BJ (cell line): Measurements from ENCODE around the gene REG4. TPM values are rescaled to one million over a fixed set of nuclear protein-coding genes. Genes with fewer than 3 reads are reported as not detected.

ENCODE experiments used
- CTCF ChIA-PET: fragments of 350-600 bp; formaldehyde crosslinking; extraction: SDS; loops from one replicate; lab custom pipeline; 2021; ENCODE audit warnings: antibody characterized with exemption, inconsistent platforms; lab: Yijun Ruan, JAX
- POLR2A ChIA-PET: fragments of 300-600 bp; sonication (Branson Sonifier 250); formaldehyde crosslinking; extraction: SDS; loops from one replicate; lab custom pipeline; 2021; ENCODE audit warnings: antibody characterized with exemption; lab: Charles Lee
- DNase-seq: peaks from one replicate; pipeline ENCODE4 v3.0.0-alpha.2; 2011; ENCODE audit warnings: low read depth
- H3K27me3 ChIP-seq: 2 replicates; pipeline ENCODE4 v1.6.0; 2011; ENCODE audit warnings: low read length; ENCODE audit not compliant: control insufficient read depth, insufficient read depth
- H3K36me3 ChIP-seq: 2 replicates; pipeline ENCODE4 v1.5.1; 2011; ENCODE audit warnings: low read length; ENCODE audit not compliant: control insufficient read depth, insufficient read depth
- H3K4me3 ChIP-seq: 2 replicates; pipeline ENCODE4 v1.5.1; 2011; ENCODE audit warnings: low read depth, mild to moderate bottlenecking, control low read depth, low read length
- polyA plus RNA-seq: library from polyadenylated mRNA; depleted of rRNA; stranded (reverse); fragments of >200 nt; gene quantifications from 2 replicates; pipeline ENCODE4 v1.2.3, GENCODE V29; 2011
- TF ChIP-seq, protein P1 (sequence below): IDR thresholded peaks from 2 replicates; pipeline ENCODE4 v1.5.1; 2011; ENCODE audit warnings: low read depth, mild to moderate bottlenecking, control low read depth, inconsistent platforms, low read length, moderate library complexity; ENCODE audit not compliant: insufficient read depth

REG4 gene
- polyA plus RNA-seq, 1 experiment: not detected

DNA sequence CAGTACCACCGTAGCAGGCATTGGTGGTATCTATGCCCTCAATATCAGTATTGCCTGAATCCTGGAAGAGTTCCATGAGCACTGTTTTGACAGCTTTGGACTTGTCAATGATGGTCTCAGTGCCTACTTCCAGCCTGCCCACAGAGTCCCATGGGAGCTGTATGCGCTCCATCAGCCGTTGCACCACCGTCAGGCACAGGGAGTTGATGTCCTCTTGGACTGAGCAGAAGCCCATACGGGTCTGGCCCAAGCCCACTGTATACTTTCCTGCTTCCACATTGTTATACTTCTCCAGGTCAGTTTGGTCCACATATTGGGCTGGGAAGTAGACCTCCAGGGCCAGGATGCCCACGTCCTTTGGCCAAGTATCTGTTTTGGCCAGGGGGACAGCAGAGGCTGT lies 47.0 kb downstream of the REG4 start:
- ChIA-PET POLR2A (no interaction called here), CTCF (interaction anchor here (1.4 to 3.7 kb wide), 2 partner anchors 16 to 20 kb away, joined by 4 to 18 read pairs; no protein-coding TSS in a partner anchor)
- H3K4me3 ChIP-seq: no peak overlapping the region
- H3K27me3 ChIP-seq: peaks cover 12% of the 10 kb centered on the region
- no peaks in the 10 kb centered on the region for H3K36me3 ChIP-seq
- DNase-seq: no peak
- TF ChIP-seq, protein P1, sequence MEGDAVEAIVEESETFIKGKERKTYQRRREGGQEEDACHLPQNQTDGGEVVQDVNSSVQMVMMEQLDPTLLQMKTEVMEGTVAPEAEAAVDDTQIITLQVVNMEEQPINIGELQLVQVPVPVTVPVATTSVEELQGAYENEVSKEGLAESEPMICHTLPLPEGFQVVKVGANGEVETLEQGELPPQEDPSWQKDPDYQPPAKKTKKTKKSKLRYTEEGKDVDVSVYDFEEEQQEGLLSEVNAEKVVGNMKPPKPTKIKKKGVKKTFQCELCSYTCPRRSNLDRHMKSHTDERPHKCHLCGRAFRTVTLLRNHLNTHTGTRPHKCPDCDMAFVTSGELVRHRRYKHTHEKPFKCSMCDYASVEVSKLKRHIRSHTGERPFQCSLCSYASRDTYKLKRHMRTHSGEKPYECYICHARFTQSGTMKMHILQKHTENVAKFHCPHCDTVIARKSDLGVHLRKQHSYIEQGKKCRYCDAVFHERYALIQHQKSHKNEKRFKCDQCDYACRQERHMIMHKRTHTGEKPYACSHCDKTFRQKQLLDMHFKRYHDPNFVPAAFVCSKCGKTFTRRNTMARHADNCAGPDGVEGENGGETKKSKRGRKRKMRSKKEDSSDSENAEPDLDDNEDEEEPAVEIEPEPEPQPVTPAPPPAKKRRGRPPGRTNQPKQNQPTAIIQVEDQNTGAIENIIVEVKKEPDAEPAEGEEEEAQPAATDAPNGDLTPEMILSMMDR: no peak

DNA sequence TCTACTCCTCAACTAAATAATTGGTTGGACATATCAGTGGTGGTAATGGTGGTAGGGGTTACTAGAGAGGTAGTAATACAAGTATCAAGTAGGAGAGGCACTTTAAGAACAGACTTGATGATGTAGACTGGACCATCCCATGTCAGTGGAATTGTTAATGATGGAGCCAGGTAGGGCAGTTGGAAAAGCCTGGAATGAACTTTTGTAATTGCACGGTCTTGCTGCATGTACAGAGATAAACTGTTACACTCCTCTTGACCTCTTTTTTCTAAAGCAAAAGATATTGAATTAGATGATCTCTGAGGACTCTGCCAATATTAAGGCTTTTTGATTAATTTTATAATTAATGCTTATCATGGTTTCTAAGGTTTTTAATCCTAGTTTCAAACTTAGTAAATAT lies 48.3 kb downstream of the REG4 start:
- ChIA-PET CTCF (no interaction called here), POLR2A (no interaction called here)
- Histone ChIP-seq H3K27me3 (peaks cover 6% of the 10 kb centered on the region), H3K4me3 (no peak overlapping the region), H3K36me3 (no peaks in the 10 kb centered on the region)
- DNase-seq: no peak
- TF ChIP-seq, protein P1: no peak

DNA sequence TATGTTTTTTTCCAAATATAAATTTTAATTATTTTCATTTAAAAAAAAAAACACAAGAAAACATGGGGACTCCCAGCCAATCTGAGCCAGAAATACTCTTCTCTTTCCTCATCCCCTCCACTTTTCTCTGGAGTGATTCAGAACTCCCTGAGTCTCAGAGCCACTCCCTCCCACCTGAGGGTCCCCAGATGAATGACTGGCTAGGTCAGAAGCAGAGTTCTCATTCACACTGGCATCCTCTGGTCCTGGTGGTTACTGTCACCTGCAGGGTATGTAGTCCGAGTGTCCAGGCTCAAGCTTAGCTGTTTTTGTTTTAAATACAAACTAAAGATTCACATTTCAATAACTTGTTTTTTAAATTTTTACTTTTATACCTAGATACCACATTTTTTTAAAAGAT lies 48.9 kb downstream of the REG4 start:
- TF ChIP-seq, protein P1: no peak
- Histone ChIP-seq H3K36me3 (no peaks in the 10 kb centered on the region), H3K4me3 (no peak overlapping the region), H3K27me3 (peaks cover 5% of the 10 kb centered on the region)
- no peak for DNase-seq
- ChIA-PET POLR2A (no interaction called here), CTCF (interaction anchor here (1.4 kb wide), 1 partner anchor 18 kb away, joined by 7 read pairs; no protein-coding TSS in a partner anchor)

DNA sequence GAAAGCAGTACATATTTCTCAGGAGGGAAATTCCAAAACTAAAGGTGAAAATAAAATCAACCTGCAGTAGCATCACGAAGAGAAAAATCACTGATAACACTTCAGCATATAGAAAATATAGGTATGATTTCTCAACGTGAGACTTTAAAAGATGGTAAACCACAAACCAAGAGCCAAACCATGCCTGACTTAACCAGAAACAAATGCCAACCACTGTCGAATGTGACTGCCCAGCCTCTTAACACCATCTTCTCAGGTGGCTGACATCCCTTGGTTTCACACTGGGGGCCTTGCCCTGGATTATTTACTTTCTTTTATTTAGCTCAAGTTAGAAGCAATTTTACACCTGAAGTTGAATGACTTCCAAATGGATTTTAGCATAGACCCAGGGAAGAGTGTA lies 52.7 kb downstream of the REG4 start:
- DNase-seq: no peak
- TF ChIP-seq, protein P1: no peak
- CTCF ChIA-PET: interaction anchor here (1.6 to 2.2 kb wide), 2 partner anchors 11 to 15 kb away, joined by 4 to 9 read pairs; no protein-coding TSS in a partner anchor

DNA sequence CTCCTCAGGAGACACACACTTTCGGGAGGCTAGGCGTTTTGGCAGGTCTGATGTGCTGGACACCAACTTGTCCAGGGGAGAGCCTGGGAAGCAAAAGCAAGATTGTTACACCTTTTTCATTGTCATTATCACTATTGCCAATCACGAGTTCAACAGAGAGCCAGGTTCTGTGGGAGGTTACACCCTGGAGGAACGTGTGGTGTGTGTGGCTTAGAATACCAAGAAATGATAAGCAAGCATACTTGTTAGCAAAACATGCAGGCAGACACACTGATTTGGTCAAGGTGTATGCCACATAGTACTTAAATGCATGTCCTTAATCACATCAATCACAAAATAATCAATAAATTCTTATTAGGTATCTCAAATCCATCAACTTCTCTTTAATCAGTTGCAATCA lies 58.7 kb downstream of the REG4 start:
- Histone ChIP-seq H3K36me3 (no peaks in the 10 kb centered on the region), H3K27me3 (peaks cover 4% of the 10 kb centered on the region), H3K4me3 (no peak overlapping the region)
- ChIA-PET POLR2A (no interaction called here), CTCF (interaction anchor here (1.2 to 1.6 kb wide), 2 partner anchors 15 to 116 kb away, joined by 3 read pairs; no protein-coding TSS in a partner anchor)
- DNase-seq: no peak
- TF ChIP-seq, protein P1: no peak

More for the DNA sequence above, 52.7 kb downstream of the REG4 start:
- H3K4me3 ChIP-seq: no peak overlapping the region
- POLR2A ChIA-PET: no interaction called here
- H3K27me3 ChIP-seq: peaks cover 5% of the 10 kb centered on the region
- H3K36me3 ChIP-seq: no peaks in the 10 kb centered on the region
